A549 (cell line): Measurements from ENCODE around the gene SLC36A3. TPM values are rescaled to one million over a fixed set of nuclear protein-coding genes. Genes with fewer than 3 reads are reported as not detected.

Experiments
- ATAC-seq, 2 experiments: fragments of 200-7000 bp in 1 of 2; fragments of >200 bp in 1 of 2; cut with Nextera tagmentation in 1 of 2; cut with Tn5 transposase in 1 of 2; 3 replicates each; pipeline versions ENCODE4 v1.8.0 to v1.9.1; 2018 to 2020; ENCODE audit warnings: mild to moderate bottlenecking in 1 of 2, moderate library complexity in 1 of 2
- CTCF ChIA-PET: fragments of 300-600 bp; sonication (Branson Sonifier 250); formaldehyde crosslinking; extraction: SDS; loops from one replicate; lab custom pipeline; 2021; ENCODE audit warnings: antibody characterized with exemption, inconsistent platforms; lab: Yijun Ruan, JAX
- POLR2A ChIA-PET: fragments of 350-600 bp; formaldehyde crosslinking; extraction: SDS; loops from one replicate; lab custom pipeline; 2021; ENCODE audit warnings: antibody characterized with exemption, inconsistent platforms; lab: Yijun Ruan, JAX
- DNase-seq, 2 experiments: peaks; one replicate each; pipeline versions ENCODE4 v3.0.0 to v3.0.0-alpha.2; 2011 to 2016; ENCODE audit warnings: low read depth in 1 of 2, low spot score in 1 of 2
- FAIRE-seq: peaks from 2 replicates; lab custom pipeline; 2011; peaks lifted over from hg19 to GRCh38; lab: Jason Lieb, UNC
- H3K27ac ChIP-seq, 2 experiments: fragments of >200 bp; sonication (Bioruptor Twin); formaldehyde crosslinking; 3 replicates each; pipeline ENCODE4 v1.5.1; 2016 to 2017
- H3K4me1 ChIP-seq: fragments of >200 bp; sonication (Bioruptor Twin); formaldehyde crosslinking; 3 replicates; pipeline ENCODE4 v1.6.1; 2016
- H3K4me2 ChIP-seq: fragments of >200 bp; sonication (Bioruptor Twin); formaldehyde crosslinking; 3 replicates; pipeline ENCODE4 v1.6.1; 2016
- H3K4me3 ChIP-seq: fragments of >200 bp; sonication (Bioruptor Twin); formaldehyde crosslinking; 3 replicates; pipeline ENCODE4 v1.5.1; 2016
- H3K9me3 ChIP-seq: fragments of >200 bp; sonication (Bioruptor Twin); formaldehyde crosslinking; 3 replicates; pipeline ENCODE4 v1.6.1; 2016
- CBX2 ChIP-seq: fragments of 200-600 bp; sonication (generic); IDR thresholded peaks from 2 replicates; pipeline ENCODE4 v1.6.1; 2016; ENCODE audit warnings: low read depth, mild to moderate bottlenecking, borderline replicate concordance
- CHD2 ChIP-seq: fragments of 150-350 bp; IDR thresholded peaks from 2 replicates; pipeline ENCODE4 v1.6.1; 2014; ENCODE audit warnings: low read length; ENCODE audit not compliant: partially characterized antibody
- EHMT2 ChIP-seq: fragments of 200-600 bp; sonication (generic); IDR thresholded peaks from 2 replicates; pipeline ENCODE4 v1.6.1; 2016; ENCODE audit warnings: antibody characterized with exemption, low read depth, mild to moderate bottlenecking, moderate library complexity
- ELK1 ChIP-seq: fragments of 150-350 bp; IDR thresholded peaks from 2 replicates; pipeline ENCODE4 v1.6.1; 2014; ENCODE audit warnings: low read depth, mild to moderate bottlenecking, low read length
- ESRRA ChIP-seq: fragments of 150-350 bp; IDR thresholded peaks from 2 replicates; pipeline ENCODE4 v1.6.1; 2014; ENCODE audit warnings: mild to moderate bottlenecking, low read length, borderline replicate concordance
- HDAC2 ChIP-seq: fragments of 200-600 bp; sonication (generic); IDR thresholded peaks from 2 replicates; pipeline ENCODE4 v1.6.1; 2016
- HES2 ChIP-seq: fragments of >200 bp; sonication (Bioruptor Twin); formaldehyde crosslinking; IDR thresholded peaks from 2 replicates; pipeline ENCODE4 v1.6.1; 2016
- HOXB13 ChIP-seq: fragments of 250-450 bp; sonication (Bioruptor Pico); IDR thresholded peaks from 2 replicates; pipeline ENCODE4 v1.5.0; 2020; ENCODE audit warnings: low read depth, mild to moderate bottlenecking, moderate library complexity
- KDM1A ChIP-seq: fragments of 200-600 bp; sonication (generic); IDR thresholded peaks from 2 replicates; pipeline ENCODE4 v1.6.1; 2016; ENCODE audit warnings: low read depth, mild to moderate bottlenecking
- KDM5A ChIP-seq: fragments of 200-600 bp; sonication (generic); IDR thresholded peaks from 2 replicates; pipeline ENCODE4 v1.6.1; 2016; ENCODE audit warnings: antibody characterized with exemption, mild to moderate bottlenecking
- MAFK ChIP-seq: fragments of 450-650 bp; IDR thresholded peaks from 2 replicates; pipeline ENCODE4 v1.6.1; 2014; ENCODE audit not compliant: partially characterized antibody
- MAX ChIP-seq: IDR thresholded peaks from 2 replicates; pipeline ENCODE4 v1.6.1; 2012
- MYC ChIP-seq: IDR thresholded peaks from 2 replicates; pipeline ENCODE4 v1.6.1; 2012; ENCODE audit warnings: mild to moderate bottlenecking, inconsistent platforms, low read length, improper control_type of control experiment, borderline replicate concordance
- NFE2L2 ChIP-seq: fragments of 150-350 bp; conservative IDR thresholded peaks from 2 replicates; pipeline ENCODE4 v1.6.1; 2014; ENCODE audit warnings: low read length
- NR3C1 ChIP-seq: fragments of >200 bp; sonication (Bioruptor Twin); formaldehyde crosslinking; IDR thresholded peaks from 3 replicates; pipeline ENCODE4 v1.6.1; 2017
- PHF8 ChIP-seq: fragments of 200-600 bp; sonication (generic); IDR thresholded peaks from 2 replicates; pipeline ENCODE4 v1.6.1; 2016; ENCODE audit warnings: low read depth, mild to moderate bottlenecking, antibody characterized with exemption, moderate library complexity, borderline replicate concordance
- RNF2 ChIP-seq: fragments of 200-600 bp; sonication (generic); IDR thresholded peaks from 2 replicates; pipeline ENCODE4 v1.6.1; 2016; ENCODE audit warnings: low read depth, mild to moderate bottlenecking, antibody characterized with exemption, moderate library complexity, borderline replicate concordance
- SREBF2 ChIP-seq: fragments of 450-650 bp; IDR thresholded peaks from 2 replicates; pipeline ENCODE4 v1.6.1; 2014; ENCODE audit warnings: mild to moderate bottlenecking, moderate library complexity
- TFCP2L1 ChIP-seq: fragments of 250-450 bp; sonication (Bioruptor Pico); IDR thresholded peaks from 2 replicates; pipeline ENCODE4 v1.5.0; 2021; ENCODE audit warnings: mild to moderate bottlenecking
- TP53 ChIP-seq: fragments of 250-450 bp; sonication (Bioruptor Pico); IDR thresholded peaks from 2 replicates; pipeline ENCODE4 v1.5.0; 2021; ENCODE audit warnings: mild to moderate bottlenecking, moderate library complexity
- ZC3H11A ChIP-seq: fragments of 450-650 bp; IDR thresholded peaks from 2 replicates; pipeline ENCODE4 v1.6.1; 2014; ENCODE audit warnings: antibody characterized with exemption, mild to moderate bottlenecking
- ZNF302 ChIP-seq: fragments of 250-450 bp; sonication (Bioruptor Pico); IDR thresholded peaks from 2 replicates; pipeline ENCODE4 v1.9.0; 2021; ENCODE audit warnings: inconsistent platforms, mild to moderate bottlenecking, moderate library complexity
- WGBS: methylation state at CpG from one replicate; pipeline ENCODE4 v1.1.6; 2017; ENCODE audit errors: missing lambda C conversion rate; 5-methylcytosine and 5-hydroxymethylcytosine counted together
- polyA plus RNA-seq, 4 experiments: library from polyadenylated mRNA; depleted of rRNA in 3 of 4; stranded (reverse); fragments of >200 nt; fragmentation: RNase III in 1 of 4; extraction: RNeasy Plus Mini Kit Qiagen cat#74134 plus additional on column Dnase treatment in 1 of 4; gene quantifications; 2 replicates in 3 of 4; 3 replicates in 1 of 4; pipeline ENCODE4 v1.2.3, GENCODE V29; 2011 to 2017
- TF ChIP-seq, protein P1 (sequence below): fragments of 200-600 bp; sonication (generic); IDR thresholded peaks from 2 replicates; pipeline ENCODE4 v1.6.1; 2016; ENCODE audit warnings: antibody characterized with exemption, mild to moderate bottlenecking, moderate library complexity

The SLC36A3 gene
- polyA plus RNA-seq, 2 of the 4 experiments (the other 2 are of a cell fraction) = not detected

DNA sequence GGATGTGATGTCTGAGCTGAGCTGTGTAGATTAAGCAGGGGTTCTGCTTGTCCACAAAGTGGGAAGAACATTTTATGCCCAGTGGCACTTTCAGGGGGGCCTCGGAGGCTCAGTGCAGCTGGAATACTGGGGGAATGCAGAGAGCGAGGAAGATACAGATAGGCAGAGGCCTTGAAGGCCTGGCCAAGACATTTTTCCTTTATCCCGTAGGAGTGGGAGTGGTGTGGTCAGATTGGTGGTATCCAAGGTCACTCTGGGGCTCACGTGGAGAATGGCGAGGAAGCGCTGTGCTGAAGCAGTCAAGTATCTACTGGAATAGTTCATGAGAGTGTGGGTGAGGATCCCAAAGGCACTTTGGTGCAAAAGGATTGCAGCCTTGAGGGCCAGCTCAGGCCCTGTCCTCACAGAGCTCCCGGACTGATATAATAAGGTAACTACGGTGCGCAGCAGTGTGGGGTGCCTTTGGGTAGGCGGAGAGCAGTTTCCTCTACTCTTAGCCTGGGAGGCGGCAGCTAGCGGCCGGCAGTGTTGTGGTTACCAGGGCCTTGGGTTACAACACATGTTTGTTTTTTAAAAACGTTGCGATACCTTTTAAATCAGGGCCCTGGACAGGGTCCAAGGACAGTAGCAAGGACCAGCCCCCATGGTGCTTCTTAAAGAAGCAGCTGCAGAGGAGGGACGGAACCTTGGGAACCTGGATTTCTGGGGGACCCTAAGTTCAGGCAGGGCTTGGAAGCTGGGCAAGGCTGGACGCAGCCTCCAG, 68.9 kb downstream of the SLC36A3 start:
- FAIRE-seq (no peak), ATAC-seq (peak; percentile 52 to 75; a peak in 3 of 6 replicates), DNase-seq (peak; percentile 25 to 51)
- 55% methylated on average over 17 of the region's 17 CpGs for WGBS
- no peaks in the 10 kb centered on the region for H3K9me3 ChIP-seq
- H3K27ac ChIP-seq = no peak overlapping the region
- CTCF ChIA-PET = interaction anchor here (1.2 to 10.0 kb wide), 4 partner anchors 10 to 434 kb away, joined by 3 to 102 read pairs (median 4); partner anchors contain the start of gene CCDC69
- H3K4me2 ChIP-seq = no peak overlapping the region
- H3K4me3 ChIP-seq = no peak overlapping the region
- POLR2A ChIA-PET = interaction anchor here (1.2 kb wide), 1 partner anchor 11 kb away, joined by 8 read pairs; the partner anchor contains the start of gene CCDC69
- TF ChIP-seq NFE2L2 (no peak), ESRRA (no peak), NR3C1 (no peak), KDM1A (no peak), RNF2 (no peak), ZC3H11A (no peak), CHD2 (no peak), MAX (no peak), ELK1 (no peak), CBX2 (no peak), TP53 (no peak), SREBF2 (no peak), HES2 (no peak), MYC (no peak), HOXB13 (CRISPR knock-in tag) (no peak), PHF8 (no peak), ZNF302 (CRISPR knock-in tag) (no peak)
- TF ChIP-seq, protein P1, sequence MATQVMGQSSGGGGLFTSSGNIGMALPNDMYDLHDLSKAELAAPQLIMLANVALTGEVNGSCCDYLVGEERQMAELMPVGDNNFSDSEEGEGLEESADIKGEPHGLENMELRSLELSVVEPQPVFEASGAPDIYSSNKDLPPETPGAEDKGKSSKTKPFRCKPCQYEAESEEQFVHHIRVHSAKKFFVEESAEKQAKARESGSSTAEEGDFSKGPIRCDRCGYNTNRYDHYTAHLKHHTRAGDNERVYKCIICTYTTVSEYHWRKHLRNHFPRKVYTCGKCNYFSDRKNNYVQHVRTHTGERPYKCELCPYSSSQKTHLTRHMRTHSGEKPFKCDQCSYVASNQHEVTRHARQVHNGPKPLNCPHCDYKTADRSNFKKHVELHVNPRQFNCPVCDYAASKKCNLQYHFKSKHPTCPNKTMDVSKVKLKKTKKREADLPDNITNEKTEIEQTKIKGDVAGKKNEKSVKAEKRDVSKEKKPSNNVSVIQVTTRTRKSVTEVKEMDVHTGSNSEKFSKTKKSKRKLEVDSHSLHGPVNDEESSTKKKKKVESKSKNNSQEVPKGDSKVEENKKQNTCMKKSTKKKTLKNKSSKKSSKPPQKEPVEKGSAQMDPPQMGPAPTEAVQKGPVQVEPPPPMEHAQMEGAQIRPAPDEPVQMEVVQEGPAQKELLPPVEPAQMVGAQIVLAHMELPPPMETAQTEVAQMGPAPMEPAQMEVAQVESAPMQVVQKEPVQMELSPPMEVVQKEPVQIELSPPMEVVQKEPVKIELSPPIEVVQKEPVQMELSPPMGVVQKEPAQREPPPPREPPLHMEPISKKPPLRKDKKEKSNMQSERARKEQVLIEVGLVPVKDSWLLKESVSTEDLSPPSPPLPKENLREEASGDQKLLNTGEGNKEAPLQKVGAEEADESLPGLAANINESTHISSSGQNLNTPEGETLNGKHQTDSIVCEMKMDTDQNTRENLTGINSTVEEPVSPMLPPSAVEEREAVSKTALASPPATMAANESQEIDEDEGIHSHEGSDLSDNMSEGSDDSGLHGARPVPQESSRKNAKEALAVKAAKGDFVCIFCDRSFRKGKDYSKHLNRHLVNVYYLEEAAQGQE = no peak
- H3K4me1 ChIP-seq = 0 out of 3 replicates have a peak, but pooled peaks cover 3% of the 10 kb centered on the region

- Histone ChIP-seq H3K4me3 (no peak overlapping the region), H3K9me3 (no peaks in the 10 kb centered on the region), H3K27ac (no peak overlapping the region), H3K4me2 (no peak overlapping the region), H3K4me1 (0 out of 3 replicates have a peak, but pooled peaks cover 3% of the 10 kb centered on the region)
- FAIRE-seq (no peak), DNase-seq (no peak), ATAC-seq (no peak)
- ChIA-PET CTCF (interaction anchor here (1.3 to 10.0 kb wide), 2 partner anchors 9 to 106 kb away, joined by 3 to 102 read pairs; partner anchors contain the start of gene CCDC69), POLR2A (no interaction called here)
- no peak for TF ChIP-seq ELK1
- TF ChIP-seq TFCP2L1 = no peak
- TF ChIP-seq ESRRA = no peak
- no peak for TF ChIP-seq HDAC2
- no peak for TF ChIP-seq MAFK
- TF ChIP-seq, protein P1 = no peak
- TF ChIP-seq CBX2 = no peak
- TF ChIP-seq EHMT2 = no peak
- no peak for TF ChIP-seq KDM5A
- WGBS = 84% methylated on average over 8 of the region's 8 CpGs
Measured at GRCh38 chr5:151233616-151234085, 69.9 kb downstream of the SLC36A3 start.
